H9 (cell line): ENCODE results near the gene ZHX3. TPM values are rescaled to one million over a fixed set of nuclear protein-coding genes. Genes with fewer than 3 reads are reported as not detected.

ENCODE experiments used
- DNase-seq: peaks from one replicate; pipeline ENCODE4 v3.0.0-alpha.2; 2017
- H2AFZ ChIP-seq: one replicate; pipeline ENCODE4 v1.6.1; 2013; ENCODE audit warnings: mild to moderate bottlenecking, low read length, control low read depth, moderate library complexity
- H2AK5ac ChIP-seq: 2 replicates; pipeline ENCODE4 v1.6.1; 2013; ENCODE audit warnings: low read length, control low read depth, mixed read lengths; ENCODE audit not compliant: insufficient read length
- H2BK120ac ChIP-seq: one replicate; pipeline ENCODE4 v1.6.1; 2013; ENCODE audit warnings: low read depth, mild to moderate bottlenecking, low read length, control low read depth, inconsistent platforms; ENCODE audit not compliant: poor library complexity, severe bottlenecking
- H2BK12ac ChIP-seq: 2 replicates; pipeline ENCODE4 v1.6.1; 2013; ENCODE audit warnings: low read length, control low read depth, mixed read lengths, low read depth; ENCODE audit not compliant: insufficient read length
- H2BK15ac ChIP-seq: 2 replicates; pipeline ENCODE4 v1.6.1; 2013; ENCODE audit warnings: low read depth, low read length, control low read depth
- H2BK20ac ChIP-seq: one replicate; pipeline ENCODE4 v1.6.1; 2013; ENCODE audit warnings: low read depth, mild to moderate bottlenecking, low read length, control low read depth, inconsistent platforms; ENCODE audit not compliant: poor library complexity, severe bottlenecking
- H2BK5ac ChIP-seq: 2 replicates; pipeline ENCODE4 v1.6.1; 2013; ENCODE audit warnings: low read length, control low read depth, mixed read lengths; ENCODE audit not compliant: insufficient read length
- H3K14ac ChIP-seq: 2 replicates; pipeline ENCODE4 v1.6.1; 2013; ENCODE audit warnings: low read length, control low read depth; ENCODE audit not compliant: insufficient read depth
- H3K18ac ChIP-seq: 2 replicates; pipeline ENCODE4 v1.6.1; 2013; ENCODE audit warnings: low read depth, mild to moderate bottlenecking, mixed read lengths, low read length, control low read depth; ENCODE audit not compliant: insufficient read length
- H3K23ac ChIP-seq: 2 replicates; pipeline ENCODE4 v1.6.1; 2013; ENCODE audit warnings: low read length, control low read depth, mixed read lengths, low read depth; ENCODE audit not compliant: insufficient read length
- H3K23me2 ChIP-seq: 2 replicates; pipeline ENCODE4 v1.6.1; 2013; ENCODE audit warnings: low read depth, mild to moderate bottlenecking, mixed read lengths, low read length, control low read depth; ENCODE audit not compliant: insufficient read length, poor library complexity, severe bottlenecking
- H3K27ac ChIP-seq: 2 replicates; pipeline ENCODE4 v1.5.1; 2013; ENCODE audit warnings: low read length, control low read depth, mixed read lengths, low read depth; ENCODE audit not compliant: insufficient read length
- H3K27me3 ChIP-seq: 2 replicates; pipeline ENCODE4 v1.6.1; 2013; ENCODE audit warnings: low read length, control low read depth, inconsistent platforms; ENCODE audit not compliant: insufficient read depth
- H3K4ac ChIP-seq: 2 replicates; pipeline ENCODE4 v1.6.1; 2013; ENCODE audit warnings: low read depth, mild to moderate bottlenecking, control low read depth, inconsistent platforms, low read length, moderate library complexity
- H3K4me1 ChIP-seq: 2 replicates; pipeline ENCODE4 v1.6.1; 2013; ENCODE audit warnings: low read length, control low read depth, inconsistent platforms; ENCODE audit not compliant: insufficient read depth
- H3K4me2 ChIP-seq: 2 replicates; pipeline ENCODE4 v1.6.1; 2013; ENCODE audit warnings: low read length, control low read depth, mixed read lengths; ENCODE audit not compliant: insufficient read length, insufficient read depth
- H3K56ac ChIP-seq: 2 replicates; pipeline ENCODE4 v1.6.1; 2013; ENCODE audit warnings: low read depth, mild to moderate bottlenecking, mixed read lengths, low read length, control low read depth; ENCODE audit not compliant: insufficient read length
- H3K79me1 ChIP-seq: 2 replicates; pipeline ENCODE4 v1.6.1; 2013; ENCODE audit warnings: low read depth, mild to moderate bottlenecking, moderate library complexity, low read length, control low read depth, inconsistent platforms; ENCODE audit not compliant: insufficient read depth, poor library complexity, severe bottlenecking
- H3K79me2 ChIP-seq: 2 replicates; pipeline ENCODE4 v1.6.1; 2013; ENCODE audit warnings: low read length, control low read depth, inconsistent platforms; ENCODE audit not compliant: insufficient read depth
- H3K9ac ChIP-seq: 2 replicates; pipeline ENCODE4 v1.6.1; 2013; ENCODE audit warnings: low read length, control low read depth, mixed read lengths; ENCODE audit not compliant: insufficient read length; ENCODE audit errors: extremely low read depth
- H3K9me3 ChIP-seq: one replicate; pipeline ENCODE4 v1.6.1; 2013; ENCODE audit warnings: low read depth, low read length, inconsistent platforms; ENCODE audit not compliant: control insufficient read depth
- H3T11ph ChIP-seq: one replicate; pipeline ENCODE4 v1.6.1; 2013; ENCODE audit warnings: mild to moderate bottlenecking, low read length, control low read depth, inconsistent platforms
- H4K20me1 ChIP-seq: one replicate; pipeline ENCODE4 v1.6.1; 2013; ENCODE audit not compliant: control insufficient read depth, insufficient read length, insufficient read depth
- H4K5ac ChIP-seq: 2 replicates; pipeline ENCODE4 v1.6.1; 2013; ENCODE audit warnings: low read depth, mild to moderate bottlenecking, mixed read lengths, low read length, control low read depth; ENCODE audit not compliant: insufficient read length
- H4K8ac ChIP-seq: replicated peaks from 2 replicates; pipeline ENCODE4 v1.6.1; 2013; ENCODE audit warnings: low read length, control low read depth, mixed read lengths, low read depth; ENCODE audit not compliant: insufficient read length
- H4K91ac ChIP-seq: 2 replicates; pipeline ENCODE4 v1.6.1; 2013; ENCODE audit warnings: low read depth, mild to moderate bottlenecking, moderate library complexity, mixed read lengths, low read length, control low read depth; ENCODE audit not compliant: insufficient read length
- H3K27ac Mint-ChIP-seq, 3 experiments: 2 replicates in 2 of 3; 3 replicates in 1 of 3; pipeline ENCODE4 v1.8.0; 2020 to 2021; ENCODE audit warnings: mixed read lengths in 3 of 3, mild to moderate bottlenecking in 1 of 3, moderate library complexity in 1 of 3
- H3K27me3 Mint-ChIP-seq: 2 replicates; pipeline ENCODE4 v1.8.0; 2021; ENCODE audit warnings: low read depth, mild to moderate bottlenecking, moderate library complexity, mixed read lengths
- H3K36me3 Mint-ChIP-seq, 3 experiments: 2 replicates in 2 of 3; 3 replicates in 1 of 3; pipeline ENCODE4 v1.8.0; 2020 to 2021; ENCODE audit warnings: low read depth in 3 of 3, mixed read lengths in 3 of 3; ENCODE audit not compliant: insufficient read depth in 1 of 3
- H3K4me1 Mint-ChIP-seq, 2 experiments: 2 replicates each; pipeline ENCODE4 v1.8.0; 2020; ENCODE audit warnings: mixed read lengths in 2 of 2
- H3K4me3 Mint-ChIP-seq, 2 experiments: 2 replicates in 1 of 2; 3 replicates in 1 of 2; pipeline ENCODE4 v1.8.0; 2020 to 2021; ENCODE audit warnings: mild to moderate bottlenecking in 2 of 2, mixed read lengths in 2 of 2, moderate library complexity in 1 of 2
- H3K9me3 Mint-ChIP-seq, 2 experiments: 2 replicates in 1 of 2; 3 replicates in 1 of 2; pipeline ENCODE4 v1.8.0; 2020; ENCODE audit warnings: mild to moderate bottlenecking in 2 of 2, mixed read lengths in 2 of 2, moderate library complexity in 1 of 2
- WGBS: extraction: QIAGEN DNeasy Blood & Tissue Kit; methylation state at CpG from one replicate; pipeline ENCODE4 v1.1.7; 2013; ENCODE audit warnings: missing lambda C conversion rate, low lambda C conversion rate, mixed read lengths; ENCODE audit not compliant: insufficient read length; ENCODE audit errors: extremely low coverage; 5-methylcytosine and 5-hydroxymethylcytosine counted together
- total RNA-seq: library from RNA; stranded (reverse); gene quantifications from 2 replicates; pipeline ENCODE4 v1.2.1, GENCODE V29; 2021
- TF ChIP-seq, protein P1 (sequence below): fragments of 200-600 bp; sonication (generic); conservative IDR thresholded peaks from 3 replicates; pipeline ENCODE4 v1.8.0; 2021; ENCODE audit warnings: antibody characterized with exemption, mild to moderate bottlenecking

Gene ZHX3
- total RNA-seq, 1 experiment from 2014 or later, result 4.4 TPM

DNA sequence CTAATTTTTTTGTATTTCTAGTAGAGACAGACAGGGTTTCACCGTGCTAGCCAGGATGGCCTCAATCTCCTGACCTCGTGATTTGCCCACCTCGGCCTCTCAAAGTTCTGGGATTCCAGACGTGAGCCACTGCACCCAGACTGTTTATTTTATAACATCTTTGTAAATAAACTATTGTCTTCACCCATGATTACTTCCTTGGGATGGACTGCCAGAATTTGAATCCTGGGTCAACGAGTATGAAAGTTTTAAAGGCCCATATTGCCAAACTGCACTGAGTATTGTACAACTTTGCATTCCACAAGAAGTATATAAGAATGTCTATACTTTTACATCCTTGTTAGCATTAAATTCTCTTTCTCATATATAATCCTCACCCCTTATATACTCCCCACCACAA lies 38.6 kb downstream of the ZHX3 start:
- no peaks in the 10 kb centered on the region for H3K23me2 ChIP-seq
- H3K79me1 ChIP-seq, result no peaks in the 10 kb centered on the region
- no peak overlapping the region for H3K27ac ChIP-seq
- H3K79me2 ChIP-seq, result no peaks in the 10 kb centered on the region
- no peak for DNase-seq
- H2BK15ac ChIP-seq, result no peak overlapping the region
- H3K4me3 Mint-ChIP-seq, result no peak overlapping the region
- H3K4me1 Mint-ChIP-seq, result no peaks in the 10 kb centered on the region
- no peak overlapping the region for H3K9ac ChIP-seq
- H4K20me1 ChIP-seq, result no peaks in the 10 kb centered on the region
- no peak overlapping the region for H3K56ac ChIP-seq
- H3K18ac ChIP-seq, result no peak overlapping the region
- WGBS, result no CpG with 5 or more reads among the region's 5 CpGs
- H2BK120ac ChIP-seq, result no peak overlapping the region
- H3K4ac ChIP-seq, result no peak overlapping the region
- H3K14ac ChIP-seq, result no peak overlapping the region
- no peak overlapping the region for H2BK20ac ChIP-seq
- no peak overlapping the region for H3K4me2 ChIP-seq
- H2BK12ac ChIP-seq, result no peak overlapping the region
- H3K27ac Mint-ChIP-seq, result no peak overlapping the region
- H4K91ac ChIP-seq, result no peak overlapping the region
- no peak overlapping the region for H3K23ac ChIP-seq
- H3K27me3 Mint-ChIP-seq, result peaks cover 2% of the 10 kb centered on the region; the same call in 1 of the 2 replicates
- H3T11ph ChIP-seq, result no peak overlapping the region
- no peaks in the 10 kb centered on the region for H3K36me3 Mint-ChIP-seq
- no peaks in the 10 kb centered on the region for H3K27me3 ChIP-seq
- H2AK5ac ChIP-seq, result no peak overlapping the region
- H2AFZ ChIP-seq, result no peak overlapping the region
- TF ChIP-seq, protein P1, sequence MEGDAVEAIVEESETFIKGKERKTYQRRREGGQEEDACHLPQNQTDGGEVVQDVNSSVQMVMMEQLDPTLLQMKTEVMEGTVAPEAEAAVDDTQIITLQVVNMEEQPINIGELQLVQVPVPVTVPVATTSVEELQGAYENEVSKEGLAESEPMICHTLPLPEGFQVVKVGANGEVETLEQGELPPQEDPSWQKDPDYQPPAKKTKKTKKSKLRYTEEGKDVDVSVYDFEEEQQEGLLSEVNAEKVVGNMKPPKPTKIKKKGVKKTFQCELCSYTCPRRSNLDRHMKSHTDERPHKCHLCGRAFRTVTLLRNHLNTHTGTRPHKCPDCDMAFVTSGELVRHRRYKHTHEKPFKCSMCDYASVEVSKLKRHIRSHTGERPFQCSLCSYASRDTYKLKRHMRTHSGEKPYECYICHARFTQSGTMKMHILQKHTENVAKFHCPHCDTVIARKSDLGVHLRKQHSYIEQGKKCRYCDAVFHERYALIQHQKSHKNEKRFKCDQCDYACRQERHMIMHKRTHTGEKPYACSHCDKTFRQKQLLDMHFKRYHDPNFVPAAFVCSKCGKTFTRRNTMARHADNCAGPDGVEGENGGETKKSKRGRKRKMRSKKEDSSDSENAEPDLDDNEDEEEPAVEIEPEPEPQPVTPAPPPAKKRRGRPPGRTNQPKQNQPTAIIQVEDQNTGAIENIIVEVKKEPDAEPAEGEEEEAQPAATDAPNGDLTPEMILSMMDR, result no peak
- no peaks in the 10 kb centered on the region for H3K9me3 Mint-ChIP-seq
- H3K4me1 ChIP-seq, result no peaks in the 10 kb centered on the region
- H3K9me3 ChIP-seq, result no peaks in the 10 kb centered on the region
- H2BK5ac ChIP-seq, result no peak overlapping the region
- H4K8ac ChIP-seq, result no peak overlapping the region
- no peak overlapping the region for H4K5ac ChIP-seq
